ENCODE results near the gene LRRC14B. TPM values are rescaled to one million over a fixed set of nuclear protein-coding genes. Genes with fewer than 3 reads are reported as not detected.

Gene LRRC14B
- total and polyA plus RNA-seq, 2 experiments from 2014 or later: not detected

GRCh38 chr5:162565-163337 lies 28.5 kb upstream of the LRRC14B start (continued):
- TF ChIP-seq, protein P1, sequence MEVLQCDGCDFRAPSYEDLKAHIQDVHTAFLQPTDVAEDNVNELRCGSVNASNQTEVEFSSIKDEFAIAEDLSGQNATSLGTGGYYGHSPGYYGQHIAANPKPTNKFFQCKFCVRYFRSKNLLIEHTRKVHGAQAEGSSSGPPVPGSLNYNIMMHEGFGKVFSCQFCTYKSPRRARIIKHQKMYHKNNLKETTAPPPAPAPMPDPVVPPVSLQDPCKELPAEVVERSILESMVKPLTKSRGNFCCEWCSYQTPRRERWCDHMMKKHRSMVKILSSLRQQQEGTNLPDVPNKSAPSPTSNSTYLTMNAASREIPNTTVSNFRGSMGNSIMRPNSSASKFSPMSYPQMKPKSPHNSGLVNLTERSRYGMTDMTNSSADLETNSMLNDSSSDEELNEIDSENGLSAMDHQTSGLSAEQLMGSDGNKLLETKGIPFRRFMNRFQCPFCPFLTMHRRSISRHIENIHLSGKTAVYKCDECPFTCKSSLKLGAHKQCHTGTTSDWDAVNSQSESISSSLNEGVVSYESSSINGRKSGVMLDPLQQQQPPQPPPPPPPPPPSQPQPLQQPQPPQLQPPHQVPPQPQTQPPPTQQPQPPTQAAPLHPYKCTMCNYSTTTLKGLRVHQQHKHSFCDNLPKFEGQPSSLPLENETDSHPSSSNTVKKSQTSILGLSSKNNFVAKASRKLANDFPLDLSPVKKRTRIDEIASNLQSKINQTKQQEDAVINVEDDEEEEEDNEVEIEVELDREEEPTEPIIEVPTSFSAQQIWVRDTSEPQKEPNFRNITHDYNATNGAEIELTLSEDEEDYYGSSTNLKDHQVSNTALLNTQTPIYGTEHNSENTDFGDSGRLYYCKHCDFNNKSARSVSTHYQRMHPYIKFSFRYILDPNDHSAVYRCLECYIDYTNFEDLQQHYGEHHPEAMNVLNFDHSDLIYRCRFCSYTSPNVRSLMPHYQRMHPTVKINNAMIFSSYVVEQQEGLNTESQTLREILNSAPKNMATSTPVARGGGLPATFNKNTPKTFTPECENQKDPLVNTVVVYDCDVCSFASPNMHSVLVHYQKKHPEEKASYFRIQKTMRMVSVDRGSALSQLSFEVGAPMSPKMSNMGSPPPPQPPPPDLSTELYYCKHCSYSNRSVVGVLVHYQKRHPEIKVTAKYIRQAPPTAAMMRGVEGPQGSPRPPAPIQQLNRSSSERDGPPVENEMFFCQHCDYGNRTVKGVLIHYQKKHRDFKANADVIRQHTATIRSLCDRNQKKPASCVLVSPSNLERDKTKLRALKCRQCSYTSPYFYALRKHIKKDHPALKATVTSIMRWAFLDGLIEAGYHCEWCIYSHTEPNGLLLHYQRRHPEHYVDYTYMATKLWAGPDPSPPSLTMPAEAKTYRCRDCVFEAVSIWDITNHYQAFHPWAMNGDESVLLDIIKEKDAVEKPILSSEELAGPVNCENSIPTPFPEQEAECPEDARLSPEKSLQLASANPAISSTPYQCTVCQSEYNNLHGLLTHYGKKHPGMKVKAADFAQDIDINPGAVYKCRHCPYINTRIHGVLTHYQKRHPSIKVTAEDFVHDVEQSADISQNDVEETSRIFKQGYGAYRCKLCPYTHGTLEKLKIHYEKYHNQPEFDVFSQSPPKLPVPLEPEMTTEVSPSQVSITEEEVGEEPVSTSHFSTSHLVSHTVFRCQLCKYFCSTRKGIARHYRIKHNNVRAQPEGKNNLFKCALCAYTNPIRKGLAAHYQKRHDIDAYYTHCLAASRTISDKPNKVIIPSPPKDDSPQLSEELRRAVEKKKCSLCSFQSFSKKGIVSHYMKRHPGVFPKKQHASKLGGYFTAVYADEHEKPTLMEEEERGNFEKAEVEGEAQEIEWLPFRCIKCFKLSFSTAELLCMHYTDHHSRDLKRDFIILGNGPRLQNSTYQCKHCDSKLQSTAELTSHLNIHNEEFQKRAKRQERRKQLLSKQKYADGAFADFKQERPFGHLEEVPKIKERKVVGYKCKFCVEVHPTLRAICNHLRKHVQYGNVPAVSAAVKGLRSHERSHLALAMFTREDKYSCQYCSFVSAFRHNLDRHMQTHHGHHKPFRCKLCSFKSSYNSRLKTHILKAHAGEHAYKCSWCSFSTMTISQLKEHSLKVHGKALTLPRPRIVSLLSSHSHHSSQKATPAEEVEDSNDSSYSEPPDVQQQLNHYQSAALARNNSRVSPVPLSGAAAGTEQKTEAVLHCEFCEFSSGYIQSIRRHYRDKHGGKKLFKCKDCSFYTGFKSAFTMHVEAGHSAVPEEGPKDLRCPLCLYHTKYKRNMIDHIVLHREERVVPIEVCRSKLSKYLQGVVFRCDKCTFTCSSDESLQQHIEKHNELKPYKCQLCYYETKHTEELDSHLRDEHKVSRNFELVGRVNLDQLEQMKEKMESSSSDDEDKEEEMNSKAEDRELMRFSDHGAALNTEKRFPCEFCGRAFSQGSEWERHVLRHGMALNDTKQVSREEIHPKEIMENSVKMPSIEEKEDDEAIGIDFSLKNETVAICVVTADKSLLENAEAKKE (CRISPR knock-in tag; IDR thresholded peaks at IDR 0.05): no peak
- TF ChIP-seq CREB1 (CRISPR knock-in tag; IDR thresholded peaks at IDR 0.05; ENCODE audit: low read depth): no peak
- TF ChIP-seq ZNF331 (CRISPR knock-in tag; IDR thresholded peaks at IDR 0.05; ENCODE audit: low read depth): no peak
- TF ChIP-seq, protein P2, sequence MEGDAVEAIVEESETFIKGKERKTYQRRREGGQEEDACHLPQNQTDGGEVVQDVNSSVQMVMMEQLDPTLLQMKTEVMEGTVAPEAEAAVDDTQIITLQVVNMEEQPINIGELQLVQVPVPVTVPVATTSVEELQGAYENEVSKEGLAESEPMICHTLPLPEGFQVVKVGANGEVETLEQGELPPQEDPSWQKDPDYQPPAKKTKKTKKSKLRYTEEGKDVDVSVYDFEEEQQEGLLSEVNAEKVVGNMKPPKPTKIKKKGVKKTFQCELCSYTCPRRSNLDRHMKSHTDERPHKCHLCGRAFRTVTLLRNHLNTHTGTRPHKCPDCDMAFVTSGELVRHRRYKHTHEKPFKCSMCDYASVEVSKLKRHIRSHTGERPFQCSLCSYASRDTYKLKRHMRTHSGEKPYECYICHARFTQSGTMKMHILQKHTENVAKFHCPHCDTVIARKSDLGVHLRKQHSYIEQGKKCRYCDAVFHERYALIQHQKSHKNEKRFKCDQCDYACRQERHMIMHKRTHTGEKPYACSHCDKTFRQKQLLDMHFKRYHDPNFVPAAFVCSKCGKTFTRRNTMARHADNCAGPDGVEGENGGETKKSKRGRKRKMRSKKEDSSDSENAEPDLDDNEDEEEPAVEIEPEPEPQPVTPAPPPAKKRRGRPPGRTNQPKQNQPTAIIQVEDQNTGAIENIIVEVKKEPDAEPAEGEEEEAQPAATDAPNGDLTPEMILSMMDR (conservative IDR thresholded peaks at IDR 0.05; ENCODE audit: low read depth in 2 of 2): no peak
- no peak for TF ChIP-seq ETS1 (IDR thresholded peaks at IDR 0.05)

DNA sequence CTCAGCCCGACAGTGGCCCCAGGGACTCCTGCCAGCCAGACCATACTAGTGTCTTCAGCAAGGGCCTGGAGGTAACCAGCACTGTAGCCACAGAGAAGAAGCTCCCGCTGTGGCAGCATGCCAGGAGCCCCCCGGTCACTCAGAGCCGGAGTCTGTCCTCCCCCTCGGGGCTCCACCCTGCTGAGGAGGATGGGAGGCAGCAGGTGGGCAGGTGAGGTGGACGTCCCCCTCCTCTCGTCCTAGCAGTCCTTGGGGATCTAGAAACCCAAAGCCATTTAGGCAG lies 28.0 kb upstream of the LRRC14B start:
- DNase-seq (ENCODE audit: low spot score): no peak
- TF ChIP-seq CREB1 (CRISPR knock-in tag; IDR thresholded peaks at IDR 0.05; ENCODE audit: low read depth): no peak
- TF ChIP-seq, protein P3, sequence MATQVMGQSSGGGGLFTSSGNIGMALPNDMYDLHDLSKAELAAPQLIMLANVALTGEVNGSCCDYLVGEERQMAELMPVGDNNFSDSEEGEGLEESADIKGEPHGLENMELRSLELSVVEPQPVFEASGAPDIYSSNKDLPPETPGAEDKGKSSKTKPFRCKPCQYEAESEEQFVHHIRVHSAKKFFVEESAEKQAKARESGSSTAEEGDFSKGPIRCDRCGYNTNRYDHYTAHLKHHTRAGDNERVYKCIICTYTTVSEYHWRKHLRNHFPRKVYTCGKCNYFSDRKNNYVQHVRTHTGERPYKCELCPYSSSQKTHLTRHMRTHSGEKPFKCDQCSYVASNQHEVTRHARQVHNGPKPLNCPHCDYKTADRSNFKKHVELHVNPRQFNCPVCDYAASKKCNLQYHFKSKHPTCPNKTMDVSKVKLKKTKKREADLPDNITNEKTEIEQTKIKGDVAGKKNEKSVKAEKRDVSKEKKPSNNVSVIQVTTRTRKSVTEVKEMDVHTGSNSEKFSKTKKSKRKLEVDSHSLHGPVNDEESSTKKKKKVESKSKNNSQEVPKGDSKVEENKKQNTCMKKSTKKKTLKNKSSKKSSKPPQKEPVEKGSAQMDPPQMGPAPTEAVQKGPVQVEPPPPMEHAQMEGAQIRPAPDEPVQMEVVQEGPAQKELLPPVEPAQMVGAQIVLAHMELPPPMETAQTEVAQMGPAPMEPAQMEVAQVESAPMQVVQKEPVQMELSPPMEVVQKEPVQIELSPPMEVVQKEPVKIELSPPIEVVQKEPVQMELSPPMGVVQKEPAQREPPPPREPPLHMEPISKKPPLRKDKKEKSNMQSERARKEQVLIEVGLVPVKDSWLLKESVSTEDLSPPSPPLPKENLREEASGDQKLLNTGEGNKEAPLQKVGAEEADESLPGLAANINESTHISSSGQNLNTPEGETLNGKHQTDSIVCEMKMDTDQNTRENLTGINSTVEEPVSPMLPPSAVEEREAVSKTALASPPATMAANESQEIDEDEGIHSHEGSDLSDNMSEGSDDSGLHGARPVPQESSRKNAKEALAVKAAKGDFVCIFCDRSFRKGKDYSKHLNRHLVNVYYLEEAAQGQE (IDR thresholded peaks at IDR 0.05; ENCODE audit: unreplicated experiment): no peak
- TF ChIP-seq ZNF331 (CRISPR knock-in tag; IDR thresholded peaks at IDR 0.05; ENCODE audit: low read depth): no peak
- no peak for TF ChIP-seq NANOG (IDR thresholded peaks at IDR 0.05; ENCODE audit: borderline replicate concordance)
- no peak for TF ChIP-seq EZH2phosphoT487 (IDR thresholded peaks at IDR 0.05; ENCODE audit: unreplicated experiment)

More for the DNA sequence above, 28.0 kb upstream of the LRRC14B start:
- H3K4me1 ChIP-seq (ENCODE audit: insufficient read depth): no peaks in the 10 kb centered on the region
- H3K9me2 ChIP-seq (ENCODE audit: insufficient read depth): no peaks in the 10 kb centered on the region
- peaks cover 8% of the 10 kb centered on the region; the same call in 1 of the 2 replicates for H3F3A ChIP-seq (replicated peaks; ENCODE audit: low read depth)
- H3K4me3 ChIP-seq: no peak overlapping the region
- no peak for ATAC-seq
- H2AFZ ChIP-seq: no peak overlapping the region
- Mint-ChIP-seq H3K36me3 (ENCODE audit: low read depth) (peaks cover 57% of the 10 kb centered on the region), H3K4me1 (peaks cover 15% of the 10 kb centered on the region), H3K9me3 (peaks cover 19% of the 10 kb centered on the region), H3K27me3 (ENCODE audit: insufficient read depth, low read depth, poor library complexity) (peaks cover 20% of the 10 kb centered on the region), H3K4me3 (no peak overlapping the region), H3K27ac (no peak overlapping the region)
- no peaks in the 10 kb centered on the region for H3K27me3 ChIP-seq (ENCODE audit: insufficient read depth)
- H3K27ac ChIP-seq (ENCODE audit: low read depth): no peak overlapping the region
- H3K36me3 ChIP-seq (ENCODE audit: insufficient read depth): no peaks in the 10 kb centered on the region
- no peak overlapping the region for H3K4me2 ChIP-seq
- no peaks in the 10 kb centered on the region; the same call in 1 of the 2 replicates for H4K20me1 ChIP-seq (replicated peaks; ENCODE audit: insufficient read depth)
- H3K79me2 ChIP-seq (replicated peaks; ENCODE audit: insufficient read depth): no peaks in the 10 kb centered on the region

Data from GM23338 (cell line).